Measurements from ENCODE around the gene S100A5. TPM values are rescaled to one million over a fixed set of nuclear protein-coding genes. Genes with fewer than 3 reads are reported as not detected.

S100A5 gene
- total and polyA plus RNA-seq, 10 of the 15 experiments (the other 5 are each of a cell fraction or from before 2014, with no cell fraction given), result 0.47 to 0.75 (median 0.56) TPM; not detected in 6

DNA sequence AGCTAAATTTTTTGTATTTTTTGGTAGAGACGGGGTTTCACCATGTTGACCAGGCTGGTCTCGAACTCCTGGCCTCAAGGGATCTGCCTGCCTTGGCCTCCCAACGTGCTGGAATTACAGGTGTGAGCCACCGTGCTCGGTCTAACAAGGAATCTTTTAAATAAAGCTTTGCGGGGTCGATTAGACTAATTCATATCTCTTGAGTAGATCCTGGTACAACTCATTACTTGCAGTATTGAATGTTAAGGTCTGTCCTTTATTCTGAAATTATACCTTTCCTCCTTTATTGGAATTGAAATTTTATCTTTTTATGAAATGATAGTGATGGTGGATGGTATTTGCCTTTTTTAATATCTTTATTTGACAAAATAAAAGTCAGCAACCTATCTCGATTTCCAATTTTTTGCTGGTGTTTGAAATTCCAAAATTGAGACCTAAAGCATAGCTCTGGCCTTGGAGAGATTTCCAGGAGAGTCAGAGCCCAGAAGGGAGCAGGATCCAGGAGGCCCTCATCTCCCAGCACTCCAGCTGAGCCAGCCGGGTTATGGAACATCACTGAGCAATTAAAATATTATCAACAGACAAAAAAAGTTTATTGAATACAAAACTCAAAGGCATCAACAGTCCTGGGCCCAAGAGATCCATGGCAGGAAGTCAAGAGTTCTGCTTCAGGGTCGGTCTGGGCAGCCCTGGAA lies 20.2 kb upstream of the S100A5 start (continued):
- TF ChIP-seq, protein P1, sequence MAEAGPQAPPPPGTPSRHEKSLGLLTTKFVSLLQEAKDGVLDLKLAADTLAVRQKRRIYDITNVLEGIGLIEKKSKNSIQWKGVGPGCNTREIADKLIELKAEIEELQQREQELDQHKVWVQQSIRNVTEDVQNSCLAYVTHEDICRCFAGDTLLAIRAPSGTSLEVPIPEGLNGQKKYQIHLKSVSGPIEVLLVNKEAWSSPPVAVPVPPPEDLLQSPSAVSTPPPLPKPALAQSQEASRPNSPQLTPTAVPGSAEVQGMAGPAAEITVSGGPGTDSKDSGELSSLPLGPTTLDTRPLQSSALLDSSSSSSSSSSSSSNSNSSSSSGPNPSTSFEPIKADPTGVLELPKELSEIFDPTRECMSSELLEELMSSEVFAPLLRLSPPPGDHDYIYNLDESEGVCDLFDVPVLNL (IDR thresholded peaks at IDR 0.05; ENCODE audit: low read depth, low read length), result no peak
- TF ChIP-seq, protein P2, sequence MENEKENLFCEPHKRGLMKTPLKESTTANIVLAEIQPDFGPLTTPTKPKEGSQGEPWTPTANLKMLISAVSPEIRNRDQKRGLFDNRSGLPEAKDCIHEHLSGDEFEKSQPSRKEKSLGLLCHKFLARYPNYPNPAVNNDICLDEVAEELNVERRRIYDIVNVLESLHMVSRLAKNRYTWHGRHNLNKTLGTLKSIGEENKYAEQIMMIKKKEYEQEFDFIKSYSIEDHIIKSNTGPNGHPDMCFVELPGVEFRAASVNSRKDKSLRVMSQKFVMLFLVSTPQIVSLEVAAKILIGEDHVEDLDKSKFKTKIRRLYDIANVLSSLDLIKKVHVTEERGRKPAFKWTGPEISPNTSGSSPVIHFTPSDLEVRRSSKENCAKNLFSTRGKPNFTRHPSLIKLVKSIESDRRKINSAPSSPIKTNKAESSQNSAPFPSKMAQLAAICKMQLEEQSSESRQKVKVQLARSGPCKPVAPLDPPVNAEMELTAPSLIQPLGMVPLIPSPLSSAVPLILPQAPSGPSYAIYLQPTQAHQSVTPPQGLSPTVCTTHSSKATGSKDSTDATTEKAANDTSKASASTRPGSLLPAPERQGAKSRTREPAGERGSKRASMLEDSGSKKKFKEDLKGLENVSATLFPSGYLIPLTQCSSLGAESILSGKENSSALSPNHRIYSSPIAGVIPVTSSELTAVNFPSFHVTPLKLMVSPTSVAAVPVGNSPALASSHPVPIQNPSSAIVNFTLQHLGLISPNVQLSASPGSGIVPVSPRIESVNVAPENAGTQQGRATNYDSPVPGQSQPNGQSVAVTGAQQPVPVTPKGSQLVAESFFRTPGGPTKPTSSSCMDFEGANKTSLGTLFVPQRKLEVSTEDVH (IDR thresholded peaks at IDR 0.05; ENCODE audit: low read depth, partially characterized antibody), result no peak
- TF ChIP-seq, protein P3, sequence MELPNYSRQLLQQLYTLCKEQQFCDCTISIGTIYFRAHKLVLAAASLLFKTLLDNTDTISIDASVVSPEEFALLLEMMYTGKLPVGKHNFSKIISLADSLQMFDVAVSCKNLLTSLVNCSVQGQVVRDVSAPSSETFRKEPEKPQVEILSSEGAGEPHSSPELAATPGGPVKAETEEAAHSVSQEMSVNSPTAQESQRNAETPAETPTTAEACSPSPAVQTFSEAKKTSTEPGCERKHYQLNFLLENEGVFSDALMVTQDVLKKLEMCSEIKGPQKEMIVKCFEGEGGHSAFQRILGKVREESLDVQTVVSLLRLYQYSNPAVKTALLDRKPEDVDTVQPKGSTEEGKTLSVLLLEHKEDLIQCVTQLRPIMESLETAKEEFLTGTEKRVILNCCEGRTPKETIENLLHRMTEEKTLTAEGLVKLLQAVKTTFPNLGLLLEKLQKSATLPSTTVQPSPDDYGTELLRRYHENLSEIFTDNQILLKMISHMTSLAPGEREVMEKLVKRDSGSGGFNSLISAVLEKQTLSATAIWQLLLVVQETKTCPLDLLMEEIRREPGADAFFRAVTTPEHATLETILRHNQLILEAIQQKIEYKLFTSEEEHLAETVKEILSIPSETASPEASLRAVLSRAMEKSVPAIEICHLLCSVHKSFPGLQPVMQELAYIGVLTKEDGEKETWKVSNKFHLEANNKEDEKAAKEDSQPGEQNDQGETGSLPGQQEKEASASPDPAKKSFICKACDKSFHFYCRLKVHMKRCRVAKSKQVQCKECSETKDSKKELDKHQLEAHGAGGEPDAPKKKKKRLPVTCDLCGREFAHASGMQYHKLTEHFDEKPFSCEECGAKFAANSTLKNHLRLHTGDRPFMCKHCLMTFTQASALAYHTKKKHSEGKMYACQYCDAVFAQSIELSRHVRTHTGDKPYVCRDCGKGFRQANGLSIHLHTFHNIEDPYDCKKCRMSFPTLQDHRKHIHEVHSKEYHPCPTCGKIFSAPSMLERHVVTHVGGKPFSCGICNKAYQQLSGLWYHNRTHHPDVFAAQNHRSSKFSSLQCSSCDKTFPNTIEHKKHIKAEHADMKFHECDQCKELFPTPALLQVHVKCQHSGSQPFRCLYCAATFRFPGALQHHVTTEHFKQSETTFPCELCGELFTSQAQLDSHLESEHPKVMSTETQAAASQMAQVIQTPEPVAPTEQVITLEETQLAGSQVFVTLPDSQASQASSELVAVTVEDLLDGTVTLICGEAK (IDR thresholded peaks at IDR 0.05; ENCODE audit: borderline replicate concordance), result no peak
- TF ChIP-seq RAD51 (IDR thresholded peaks at IDR 0.05) (no peak), RCOR1 (conservative IDR thresholded peaks at IDR 0.05; ENCODE audit: low read depth, low read length) (no peak), FOS (IDR thresholded peaks at IDR 0.05; ENCODE audit: borderline replicate concordance, extremely low read depth, insufficient read length) (no peak), POLR2AphosphoS5 (IDR thresholded peaks at IDR 0.05; ENCODE audit: low read length) (no peak)
- TF ChIP-seq, protein P4, sequence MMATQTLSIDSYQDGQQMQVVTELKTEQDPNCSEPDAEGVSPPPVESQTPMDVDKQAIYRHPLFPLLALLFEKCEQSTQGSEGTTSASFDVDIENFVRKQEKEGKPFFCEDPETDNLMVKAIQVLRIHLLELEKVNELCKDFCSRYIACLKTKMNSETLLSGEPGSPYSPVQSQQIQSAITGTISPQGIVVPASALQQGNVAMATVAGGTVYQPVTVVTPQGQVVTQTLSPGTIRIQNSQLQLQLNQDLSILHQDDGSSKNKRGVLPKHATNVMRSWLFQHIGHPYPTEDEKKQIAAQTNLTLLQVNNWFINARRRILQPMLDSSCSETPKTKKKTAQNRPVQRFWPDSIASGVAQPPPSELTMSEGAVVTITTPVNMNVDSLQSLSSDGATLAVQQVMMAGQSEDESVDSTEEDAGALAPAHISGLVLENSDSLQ (IDR thresholded peaks at IDR 0.05), result no peak

Data from GM12878 (cell line).